Ovary (tissue), 9 donors: ENCODE results near the gene JPT2. TPM values are rescaled to one million over a fixed set of nuclear protein-coding genes. Genes with fewer than 3 reads are reported as not detected.

ENCODE experiments used
- DNase-seq, 5 donors: peaks; one replicate each; pipeline ENCODE4 v3.0.0-alpha.2; 2019 to 2020
- H3K27ac ChIP-seq, 2 donors: fragments of 200-600 bp; one replicate each; pipeline versions ENCODE4 v1.5.1 to v1.8.0; 2019 to 2022
- H3K27me3 ChIP-seq: fragments of 200-600 bp; one replicate; pipeline ENCODE4 v1.8.0; 2022
- H3K36me3 ChIP-seq: fragments of 200-600 bp; sonication (generic); one replicate; pipeline ENCODE4 v1.5.1; 2019
- H3K4me1 ChIP-seq: one replicate; pipeline ENCODE4 v1.8.1; 2013; ENCODE audit warnings: mild to moderate bottlenecking, moderate library complexity; ENCODE audit not compliant: insufficient read depth
- H3K4me3 ChIP-seq: fragments of 200-600 bp; sonication (generic); one replicate; pipeline ENCODE4 v1.5.1; 2017
- H3K9me3 ChIP-seq, 2 donors: fragments of 200-600 bp in 1 of 2; sonication (generic) in 1 of 2; one replicate each; pipeline versions ENCODE4 v1.5.1 to v1.8.1; 2013 to 2019; ENCODE audit warnings: mild to moderate bottlenecking in 1 of 2, moderate library complexity in 1 of 2
- EP300 ChIP-seq: sonication (generic); formaldehyde crosslinking; IDR thresholded peaks from one replicate; pipeline ENCODE4 v1.6.1; 2017; ENCODE audit warnings: antibody characterized with exemption
- POLR2A ChIP-seq: fragments of 450-650 bp; IDR thresholded peaks from one replicate; pipeline ENCODE4 v1.6.1; 2017; ENCODE audit warnings: antibody characterized with exemption, mild to moderate bottlenecking, moderate library complexity
- WGBS, 3 donors: extraction: QIAGEN DNeasy Blood & Tissue Kit in 1 of 3; methylation state at CpG; one replicate each; pipeline versions ENCODE4 v1.1.5 to v1.1.7; 2013 to 2017; 5-methylcytosine and 5-hydroxymethylcytosine counted together
- intact Hi-C, 4 donors: fragments of 100-400 bp; cut with DNase I; formaldehyde crosslinking; loops; one replicate each; pipeline versions ENCODE4 v1.11.0 to v1.15.1; 2022 to 2023
- polyA plus RNA-seq, 2 donors: library from polyadenylated mRNA; stranded (reverse); fragments of 200-250 nt in 1 of 2; fragments of 350-450 nt in 1 of 2; fragmentation: Illumina TruSeq in 1 of 2; extraction: RNeasy Lipid Tissue Mini Kit (QIAGEN cat#74804) in 1 of 2; gene quantifications; one replicate each; pipeline ENCODE4 v1.2.3, GENCODE V29; 2013 to 2014
- total RNA-seq, 7 donors: library from RNA; depleted of rRNA in 2 of 7; stranded (reverse); fragments of >200 nt in 2 of 7; fragmentation: NEBNext Ultra II Directional in 3 of 7; extraction: Animal tissue kit (Norgen Biotek cat#: 25700) in 3 of 7; gene quantifications; one replicate each; pipeline versions ENCODE4 v1.1.0 to v1.2.4, GENCODE V29; 2016 to 2023
- TF ChIP-seq, protein P1 (sequence below), 3 donors: fragments of 450-650 bp in 2 of 3; fragments of 200-600 bp in 1 of 3; IDR thresholded peaks; one replicate each; pipeline versions ENCODE4 v1.5.1 to v1.8.0; 2016 to 2022; ENCODE audit warnings: antibody characterized with exemption in 3 of 3, mild to moderate bottlenecking in 1 of 3
- donor health status: DM: no; HTN: no; CAD: no; lungs with moderate emphysema.
- donor health status: DM: no; HTN: no; CAD: no.
- donor health status: Bipolar disorder and iron deficiency.
- donor health status: DM: yes; HTN: yes; CAD: no.
- donor health status: DM: no; HTN: no; CAD: no.
- donor health status: DM: yes; HTN: yes; CAD: no.

The JPT2 gene
- total and polyA plus RNA-seq, 9 donors = 14.4 to 51.8 (median 44.1) TPM

- TF ChIP-seq, protein P1, sequence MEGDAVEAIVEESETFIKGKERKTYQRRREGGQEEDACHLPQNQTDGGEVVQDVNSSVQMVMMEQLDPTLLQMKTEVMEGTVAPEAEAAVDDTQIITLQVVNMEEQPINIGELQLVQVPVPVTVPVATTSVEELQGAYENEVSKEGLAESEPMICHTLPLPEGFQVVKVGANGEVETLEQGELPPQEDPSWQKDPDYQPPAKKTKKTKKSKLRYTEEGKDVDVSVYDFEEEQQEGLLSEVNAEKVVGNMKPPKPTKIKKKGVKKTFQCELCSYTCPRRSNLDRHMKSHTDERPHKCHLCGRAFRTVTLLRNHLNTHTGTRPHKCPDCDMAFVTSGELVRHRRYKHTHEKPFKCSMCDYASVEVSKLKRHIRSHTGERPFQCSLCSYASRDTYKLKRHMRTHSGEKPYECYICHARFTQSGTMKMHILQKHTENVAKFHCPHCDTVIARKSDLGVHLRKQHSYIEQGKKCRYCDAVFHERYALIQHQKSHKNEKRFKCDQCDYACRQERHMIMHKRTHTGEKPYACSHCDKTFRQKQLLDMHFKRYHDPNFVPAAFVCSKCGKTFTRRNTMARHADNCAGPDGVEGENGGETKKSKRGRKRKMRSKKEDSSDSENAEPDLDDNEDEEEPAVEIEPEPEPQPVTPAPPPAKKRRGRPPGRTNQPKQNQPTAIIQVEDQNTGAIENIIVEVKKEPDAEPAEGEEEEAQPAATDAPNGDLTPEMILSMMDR (IDR thresholded peaks at IDR 0.05) = no peak
- TF ChIP-seq EP300 (no peak), POLR2A (no peak)
- Histone ChIP-seq H3K4me1 (peaks cover 5% of the 10 kb centered on the region), H3K4me3 (peak overlapping the region; percentile 70), H3K9me3 (no peaks in the 10 kb centered on the region), H3K36me3 (no peaks in the 10 kb centered on the region), H3K27ac (peak overlapping the region in 1 of 2 donors; percentile 46), H3K27me3 (no peaks in the 10 kb centered on the region)
- 1 to 2% (median 2%) methylated on average over 18 to 45 of the region's 45 CpGs for WGBS, 3 donors
- intact Hi-C loops = loop anchor here in 1 of 4 donors (2.0 kb wide), 1 partner anchor 28 kb away; the partner anchor contains the start of gene MAPK8IP3
- peak; percentile 37 to 67 (median 47) for DNase-seq
Measured at GRCh38 chr16:1678500-1679098, 520 bp downstream of the JPT2 start.

DNA sequence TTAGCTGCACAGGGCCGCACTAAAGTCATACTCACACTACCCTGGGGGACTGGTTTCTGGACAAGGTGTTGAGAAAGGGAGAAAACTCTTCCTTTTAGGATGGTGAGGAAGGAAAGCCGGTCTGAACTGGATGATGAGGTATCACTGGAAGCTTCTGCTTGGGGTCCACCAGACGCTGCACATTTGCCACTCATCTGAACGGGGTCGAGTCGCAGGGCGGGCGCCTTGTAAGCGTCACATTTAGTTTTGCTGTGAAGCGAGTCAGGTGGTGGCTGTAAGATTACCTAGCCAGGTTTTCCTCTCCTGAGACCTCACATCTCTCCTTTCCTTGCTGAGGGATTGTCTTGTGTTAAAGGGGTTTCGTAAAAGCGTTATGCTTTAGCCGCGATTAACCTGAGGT, 2.3 kb downstream of the JPT2 start:
- no peak for TF ChIP-seq EP300
- TF ChIP-seq, protein P1 (IDR thresholded peaks at IDR 0.05) = no peak
- peaks cover 5% of the 10 kb centered on the region for H3K4me1 ChIP-seq
- no peak for DNase-seq
- H3K27ac ChIP-seq = no peak overlapping the region
- 93 to 95% (median 93%) methylated on average over 14 of the region's 14 CpGs for WGBS, 3 donors
- no peaks in the 10 kb centered on the region for H3K9me3 ChIP-seq
- H3K27me3 ChIP-seq = no peaks in the 10 kb centered on the region
- intact Hi-C loops = loop anchor here in 1 of 4 donors (10.0 kb wide), 1 partner anchor 1156 kb away; the partner anchor contains the start of gene CAPN15
- H3K36me3 ChIP-seq = no peaks in the 10 kb centered on the region
- H3K4me3 ChIP-seq = no peak overlapping the region

DNA sequence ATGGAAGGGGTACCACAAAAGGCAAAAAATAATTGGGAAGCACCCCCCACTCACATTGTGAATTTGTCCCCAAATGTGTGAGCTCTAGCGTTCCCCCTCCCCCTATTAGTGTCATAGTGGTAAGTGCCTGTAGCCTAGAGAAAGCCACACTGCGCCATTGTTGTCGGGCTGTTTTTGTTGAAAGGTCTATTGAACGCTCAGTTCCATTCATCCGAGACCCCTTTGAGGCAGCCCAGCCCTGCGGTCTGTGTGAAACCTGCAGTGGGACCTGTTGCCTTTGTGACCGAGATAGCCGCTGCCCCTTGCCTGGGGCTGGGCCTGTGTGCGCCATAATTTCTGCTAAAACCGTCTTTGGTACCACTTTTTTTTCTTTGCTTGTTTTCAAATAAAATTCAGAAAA, 3.0 kb downstream of the JPT2 start:
- intact Hi-C loops = loop anchor here in 1 of 4 donors (10.0 kb wide), 1 partner anchor 1156 kb away; the partner anchor contains the start of gene CAPN15
- H3K4me1 ChIP-seq = peaks cover 5% of the 10 kb centered on the region
- TF ChIP-seq EP300 = no peak
- no peak for TF ChIP-seq POLR2A
- TF ChIP-seq, protein P1 (IDR thresholded peaks at IDR 0.05) = no peak
- no peaks in the 10 kb centered on the region for H3K9me3 ChIP-seq
- no peaks in the 10 kb centered on the region for H3K27me3 ChIP-seq
- H3K36me3 ChIP-seq = no peaks in the 10 kb centered on the region
- H3K4me3 ChIP-seq = no peak overlapping the region
- DNase-seq = no peak
- WGBS, 3 donors = 89 to 95% (median 94%) methylated on average over 10 of the region's 10 CpGs
- no peak overlapping the region for H3K27ac ChIP-seq

DNA sequence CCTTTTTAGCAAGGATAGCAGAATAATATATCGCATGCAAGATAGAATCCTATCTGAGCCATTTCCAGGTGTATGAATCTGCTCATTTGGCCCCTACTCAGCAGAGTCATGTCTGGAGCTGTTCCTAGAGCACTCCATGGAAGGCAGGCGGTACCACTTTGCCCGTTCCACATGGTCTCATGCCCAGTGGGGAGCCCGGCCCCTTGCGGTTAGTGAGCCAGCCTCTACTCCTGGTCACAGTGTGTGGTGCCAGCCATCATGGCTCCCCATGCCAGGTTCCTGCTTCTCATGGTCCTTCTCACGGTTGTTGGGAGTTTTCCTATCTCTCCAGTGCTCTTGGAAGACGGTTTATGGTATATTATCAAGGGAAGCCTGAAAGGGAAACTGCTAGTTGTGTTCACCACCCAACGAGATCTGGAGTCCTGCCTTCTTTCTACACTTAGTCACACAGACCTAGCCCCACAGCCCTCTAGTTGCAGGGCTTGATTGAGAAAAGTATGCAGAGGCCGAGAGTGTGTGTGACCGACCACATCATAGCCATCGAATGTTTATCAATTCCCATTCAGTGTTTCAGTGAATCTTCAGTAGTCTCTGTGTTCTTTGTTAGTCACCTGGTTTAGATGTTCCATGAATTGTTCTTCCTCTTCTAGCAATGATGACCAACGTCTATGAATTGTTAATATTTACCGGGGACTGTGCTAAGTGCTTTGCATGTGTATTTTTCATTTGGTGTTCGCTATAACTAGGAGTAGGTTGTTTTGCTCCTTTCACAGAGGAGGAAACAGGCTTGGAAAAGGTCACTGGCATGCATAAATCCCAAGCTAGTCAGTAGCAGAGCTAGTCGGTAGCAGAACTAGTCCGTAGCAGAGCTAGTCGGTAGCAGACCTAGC, 9.6 kb downstream of the JPT2 start:
- Histone ChIP-seq H3K4me1 (no peaks in the 10 kb centered on the region), H3K27ac (no peak overlapping the region), H3K36me3 (no peaks in the 10 kb centered on the region), H3K4me3 (no peak overlapping the region), H3K9me3 (no peaks in the 10 kb centered on the region), H3K27me3 (no peaks in the 10 kb centered on the region)
- DNase-seq = no peak
- 88 to 91% (median 91%) methylated on average over 17 of the region's 17 CpGs for WGBS, 3 donors
- intact Hi-C loops = loop anchor here in 1 of 4 donors (10.0 kb wide), 1 partner anchor 1163 kb away; the partner anchor contains the start of gene CAPN15
- TF ChIP-seq EP300 (no peak), POLR2A (no peak)
- TF ChIP-seq, protein P1 (IDR thresholded peaks at IDR 0.05) = no peak
